Neuron (in vitro differentiated cells): Measurements from ENCODE around the gene PZP.
"Not testable (repeated sequence)": the region's sequence is repeated elsewhere in the genome, so short reads cannot be mapped to it uniquely, and the experiment has no call there.

Experiments used
- H2AFZ ChIP-seq: one replicate; pipeline ENCODE4 v1.6.1; 2013; ENCODE audit warnings: low read depth, mild to moderate bottlenecking, inconsistent platforms, low read length, moderate library complexity
- H3K27me3 ChIP-seq: one replicate; pipeline ENCODE4 v1.6.1; 2013; ENCODE audit warnings: low read length; ENCODE audit not compliant: insufficient read depth
- H3K36me3 ChIP-seq: one replicate; pipeline ENCODE4 v1.6.1; 2013; ENCODE audit warnings: low read length; ENCODE audit not compliant: insufficient read depth
- H3K4me1 ChIP-seq: one replicate; pipeline ENCODE4 v1.6.1; 2013; ENCODE audit warnings: low read length; ENCODE audit not compliant: insufficient read depth
- H3K4me3 ChIP-seq: 2 replicates; pipeline ENCODE4 v1.5.1; 2013; ENCODE audit warnings: mild to moderate bottlenecking, low read length, moderate library complexity
- H3K9me3 ChIP-seq: one replicate; pipeline ENCODE4 v1.6.1; 2013; ENCODE audit warnings: low read length

PZP gene

GRCh38 chr12:9167345-9167744 is 40.9 kb downstream of the PZP start:
- H3K27me3 ChIP-seq, H3K4me3 ChIP-seq: not testable (repeated sequence)
- peaks cover 39% of the 10 kb centered on the region for H3K4me1 ChIP-seq

GRCh38 chr12:9163392-9163791 is 44.8 kb downstream of the PZP start:
- Histone ChIP-seq H3K27me3 (no peaks in the 10 kb centered on the region), H3K9me3 (no peaks in the 10 kb centered on the region), H2AFZ (no peak overlapping the region), H3K36me3 (no peaks in the 10 kb centered on the region), H3K4me1 (peaks cover 43% of the 10 kb centered on the region), H3K4me3 (no peak overlapping the region)

More at GRCh38 chr12:9167345-9167744, 40.9 kb downstream of the PZP start:
- not testable (repeated sequence) for H2AFZ ChIP-seq, H3K9me3 ChIP-seq, H3K36me3 ChIP-seq

- Histone ChIP-seq H3K4me3 (no peak overlapping the region), H3K36me3 (no peaks in the 10 kb centered on the region), H2AFZ (no peak overlapping the region), H3K9me3 (no peaks in the 10 kb centered on the region), H3K4me1 (peaks cover 6% of the 10 kb centered on the region), H3K27me3 (no peaks in the 10 kb centered on the region)
Measured at GRCh38 chr12:9156119-9156518, 52.1 kb downstream of the PZP start.

- H2AFZ ChIP-seq: no peak overlapping the region
- H3K4me1 ChIP-seq: no peaks in the 10 kb centered on the region
- H3K4me3 ChIP-seq: no peak overlapping the region
- no peaks in the 10 kb centered on the region for H3K9me3 ChIP-seq
- H3K27me3 ChIP-seq: no peaks in the 10 kb centered on the region
- H3K36me3 ChIP-seq: no peaks in the 10 kb centered on the region
Measured at GRCh38 chr12:9149372-9149771, 58.8 kb downstream of the PZP start.

GRCh38 chr12:9148926-9149325 is 59.3 kb downstream of the PZP start:
- Histone ChIP-seq H3K36me3 (no peaks in the 10 kb centered on the region), H3K4me3 (no peak overlapping the region), H3K9me3 (no peaks in the 10 kb centered on the region), H3K4me1 (no peaks in the 10 kb centered on the region), H3K27me3 (no peaks in the 10 kb centered on the region), H2AFZ (no peak overlapping the region)

- Histone ChIP-seq H3K4me1 (no peaks in the 10 kb centered on the region), H3K4me3 (no peak overlapping the region), H3K27me3 (no peaks in the 10 kb centered on the region)
Measured at GRCh38 chr12:9147461-9147860, 60.7 kb downstream of the PZP start.

GRCh38 chr12:9144730-9145106 is 63.5 kb downstream of the PZP start:
- Histone ChIP-seq H3K4me1 (no peaks in the 10 kb centered on the region), H3K4me3 (no peak overlapping the region), H3K27me3 (no peaks in the 10 kb centered on the region), H2AFZ (no peak overlapping the region), H3K9me3 (no peaks in the 10 kb centered on the region), H3K36me3 (no peaks in the 10 kb centered on the region)

More at GRCh38 chr12:9147461-9147860, 60.7 kb downstream of the PZP start:
- Histone ChIP-seq H3K36me3 (no peaks in the 10 kb centered on the region), H2AFZ (no peak overlapping the region), H3K9me3 (no peaks in the 10 kb centered on the region)

GRCh38 chr12:9143929-9144729 is 64.1 kb downstream of the PZP start:
- no peaks in the 10 kb centered on the region for H3K9me3 ChIP-seq
- no peaks in the 10 kb centered on the region for H3K27me3 ChIP-seq
- no peaks in the 10 kb centered on the region for H3K4me1 ChIP-seq

GRCh38 chr12:9143137-9143536 is 65.1 kb downstream of the PZP start:
- Histone ChIP-seq H3K4me1 (no peaks in the 10 kb centered on the region), H3K36me3 (no peaks in the 10 kb centered on the region), H3K27me3 (no peaks in the 10 kb centered on the region), H3K9me3 (no peaks in the 10 kb centered on the region), H2AFZ (no peak overlapping the region), H3K4me3 (no peak overlapping the region)

More at GRCh38 chr12:9143929-9144729, 64.1 kb downstream of the PZP start:
- Histone ChIP-seq H2AFZ (no peak overlapping the region), H3K4me3 (no peak overlapping the region), H3K36me3 (no peaks in the 10 kb centered on the region)

GRCh38 chr12:9139588-9140290 is 68.5 kb downstream of the PZP start:
- H3K36me3 ChIP-seq, H3K27me3 ChIP-seq, H3K9me3 ChIP-seq, H3K4me3 ChIP-seq, H3K4me1 ChIP-seq, H2AFZ ChIP-seq: not testable (repeated sequence)

- Histone ChIP-seq H3K36me3 (no peaks in the 10 kb centered on the region), H3K9me3 (no peaks in the 10 kb centered on the region), H3K27me3 (no peaks in the 10 kb centered on the region), H3K4me1 (peaks cover 3% of the 10 kb centered on the region), H3K4me3 (no peak overlapping the region), H2AFZ (no peak overlapping the region)
Measured at GRCh38 chr12:9135903-9136310, 72.3 kb downstream of the PZP start.

GRCh38 chr12:9134981-9135628 is 73.1 kb downstream of the PZP start:
- Histone ChIP-seq H2AFZ (no peak overlapping the region), H3K4me3 (no peak overlapping the region), H3K36me3 (no peaks in the 10 kb centered on the region), H3K27me3 (no peaks in the 10 kb centered on the region), H3K4me1 (peaks cover 3% of the 10 kb centered on the region), H3K9me3 (no peaks in the 10 kb centered on the region)

GRCh38 chr12:9133216-9133916 is 74.8 kb downstream of the PZP start:
- Histone ChIP-seq H3K27me3 (no peaks in the 10 kb centered on the region), H3K36me3 (no peaks in the 10 kb centered on the region), H3K4me3 (no peak overlapping the region), H3K4me1 (peaks cover 3% of the 10 kb centered on the region), H2AFZ (no peak overlapping the region), H3K9me3 (no peaks in the 10 kb centered on the region)
